Keratinocyte (primary cell): ENCODE measurements around the gene COL9A3. TPM values are rescaled to one million over a fixed set of nuclear protein-coding genes. Genes with fewer than 3 reads are reported as not detected.

ENCODE experiments used
- DNase-seq: peaks from one replicate; pipeline ENCODE4 v3.0.0-alpha.2; 2011; ENCODE audit warnings: low read depth, missing footprints, low spot score
- FAIRE-seq: peaks from 2 replicates; lab custom pipeline; 2011; peaks lifted over from hg19 to GRCh38; lab: Jason Lieb, UNC
- H2AFZ ChIP-seq: 2 replicates; pipeline ENCODE4 v1.6.0; 2012; ENCODE audit warnings: low read length, control low read depth, inconsistent platforms; ENCODE audit not compliant: control insufficient read depth
- H3K27ac ChIP-seq: 2 replicates; pipeline ENCODE4 v1.5.1; 2011; ENCODE audit warnings: low read length; ENCODE audit not compliant: control insufficient read depth, insufficient read depth
- H3K27me3 ChIP-seq: 3 replicates; pipeline ENCODE4 v1.6.0; 2011; ENCODE audit warnings: low read length; ENCODE audit not compliant: control insufficient read depth, insufficient read depth; ENCODE audit errors: extremely low read depth
- H3K36me3 ChIP-seq, 2 experiments: 2 replicates in 1 of 2; 3 replicates in 1 of 2; pipeline ENCODE4 v1.5.1; 2011; ENCODE audit warnings: low read length in 2 of 2, mild to moderate bottlenecking in 1 of 2; ENCODE audit not compliant: control insufficient read depth in 2 of 2, insufficient read depth in 2 of 2; ENCODE audit errors: extremely low read depth in 1 of 2
- H3K4me1 ChIP-seq: 3 replicates; pipeline ENCODE4 v1.5.1; 2011; ENCODE audit warnings: low read length; ENCODE audit not compliant: control insufficient read depth, insufficient read depth; ENCODE audit errors: extremely low read depth
- H3K4me2 ChIP-seq: 3 replicates; pipeline ENCODE4 v1.6.0; 2011; ENCODE audit warnings: low read depth, low read length; ENCODE audit not compliant: control insufficient read depth, insufficient read depth; ENCODE audit errors: extremely low read depth
- H3K4me3 ChIP-seq, 3 experiments: fragments of 200-600 bp in 1 of 3; sonication (generic) in 1 of 3; 2 replicates in 2 of 3; 3 replicates in 1 of 3; pipeline ENCODE4 v1.5.1; 2011 to 2016; ENCODE audit warnings: low read length in 3 of 3, mild to moderate bottlenecking in 3 of 3, control low read depth in 2 of 3, inconsistent platforms in 1 of 3, low read depth in 1 of 3, mixed read lengths in 1 of 3, mixed run types in 1 of 3, moderate library complexity in 1 of 3; ENCODE audit not compliant: control insufficient read depth in 2 of 3, insufficient read depth in 2 of 3; ENCODE audit errors: extremely low read depth in 1 of 3
- H3K79me2 ChIP-seq: 2 replicates; pipeline ENCODE4 v1.6.0; 2012; ENCODE audit warnings: low read length; ENCODE audit not compliant: control insufficient read depth, insufficient read depth
- H3K9ac ChIP-seq: 3 replicates; pipeline ENCODE4 v1.6.0; 2011; ENCODE audit warnings: low read length; ENCODE audit not compliant: control insufficient read depth, insufficient read depth; ENCODE audit errors: extremely low read depth
- H3K9me1 ChIP-seq: 3 replicates; pipeline ENCODE4 v1.6.0; 2011; ENCODE audit warnings: low read length; ENCODE audit not compliant: control insufficient read depth, insufficient read depth; ENCODE audit errors: extremely low read depth
- H3K9me3 ChIP-seq: 2 replicates; pipeline ENCODE4 v1.5.1; 2012; ENCODE audit warnings: low read depth, low read length; ENCODE audit not compliant: control insufficient read depth
- H4K20me1 ChIP-seq: 3 replicates; pipeline ENCODE4 v1.6.0; 2011; ENCODE audit warnings: low read length; ENCODE audit not compliant: control insufficient read depth, insufficient read depth; ENCODE audit errors: extremely low read depth
- EZH2 ChIP-seq: IDR thresholded peaks from one replicate; pipeline ENCODE4 v1.6.1; 2012; ENCODE audit warnings: inconsistent platforms, mild to moderate bottlenecking, low read length, moderate library complexity
- dilution Hi-C: fragments of 300-500 bp; cut with MboI; formaldehyde crosslinking; loops from one replicate; pipeline ENCODE4 v1.7.0; 2020; ENCODE audit warnings: low sequenced_read_pairs; ENCODE audit not compliant: extremely low pct_ligation_motif_present
- polyA plus RNA-seq, 5 experiments: library from polyadenylated mRNA; depleted of rRNA in 3 of 5; stranded (reverse) in 3 of 5; stranded (forward) in 1 of 5; unstranded in 1 of 5; fragments of >200 nt; gene quantifications; 1 replicate in 1 of 5; 2 replicates in 3 of 5; 3 replicates in 1 of 5; pipeline versions ENCODE4 v1.2.1 to v1.2.3, GENCODE V29; 2011 to 2012; ENCODE audit warnings: missing spikeins in 2 of 5, low read depth in 1 of 5, low replicate concordance in 1 of 5
- TF ChIP-seq, protein P1 (sequence below), 3 experiments: IDR thresholded peaks in 1 of 3; conservative IDR thresholded peaks in 1 of 3; optimal IDR thresholded peaks in 1 of 3; 2 replicates in 2 of 3; 3 replicates in 1 of 3; pipeline versions ENCODE3 to v1.5.1; 2011; ENCODE audit warnings: low read length in 3 of 3, mild to moderate bottlenecking in 3 of 3, moderate library complexity in 2 of 3, control low read depth in 1 of 3, inconsistent platforms in 1 of 3; ENCODE audit not compliant: insufficient read depth in 2 of 3; ENCODE audit errors: extremely low read depth in 1 of 3

Gene COL9A3
- polyA plus RNA-seq, 1 donor (not counting 4 experiments of a cell fraction or from before 2014, with no cell fraction given) = 4.8 TPM

- Histone ChIP-seq H3K9ac (no peak overlapping the region), H3K36me3 (peaks cover 27% of the 10 kb centered on the region in 2 experiments), H3K4me1 (peaks cover 10% of the 10 kb centered on the region), H3K4me3 (no peak overlapping the region), H3K4me2 (no peak overlapping the region), H3K27ac (no peak overlapping the region), H4K20me1 (no peaks in the 10 kb centered on the region), H2AFZ (no peak overlapping the region), H3K79me2 (peaks cover 13% of the 10 kb centered on the region), H3K9me3 (no peaks in the 10 kb centered on the region), H3K27me3 (no peaks in the 10 kb centered on the region), H3K9me1 (peaks cover 3% of the 10 kb centered on the region)
- no peak for TF ChIP-seq EZH2
- TF ChIP-seq, protein P1, sequence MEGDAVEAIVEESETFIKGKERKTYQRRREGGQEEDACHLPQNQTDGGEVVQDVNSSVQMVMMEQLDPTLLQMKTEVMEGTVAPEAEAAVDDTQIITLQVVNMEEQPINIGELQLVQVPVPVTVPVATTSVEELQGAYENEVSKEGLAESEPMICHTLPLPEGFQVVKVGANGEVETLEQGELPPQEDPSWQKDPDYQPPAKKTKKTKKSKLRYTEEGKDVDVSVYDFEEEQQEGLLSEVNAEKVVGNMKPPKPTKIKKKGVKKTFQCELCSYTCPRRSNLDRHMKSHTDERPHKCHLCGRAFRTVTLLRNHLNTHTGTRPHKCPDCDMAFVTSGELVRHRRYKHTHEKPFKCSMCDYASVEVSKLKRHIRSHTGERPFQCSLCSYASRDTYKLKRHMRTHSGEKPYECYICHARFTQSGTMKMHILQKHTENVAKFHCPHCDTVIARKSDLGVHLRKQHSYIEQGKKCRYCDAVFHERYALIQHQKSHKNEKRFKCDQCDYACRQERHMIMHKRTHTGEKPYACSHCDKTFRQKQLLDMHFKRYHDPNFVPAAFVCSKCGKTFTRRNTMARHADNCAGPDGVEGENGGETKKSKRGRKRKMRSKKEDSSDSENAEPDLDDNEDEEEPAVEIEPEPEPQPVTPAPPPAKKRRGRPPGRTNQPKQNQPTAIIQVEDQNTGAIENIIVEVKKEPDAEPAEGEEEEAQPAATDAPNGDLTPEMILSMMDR (optimal IDR thresholded peaks at IDR 0.05 in 1 of 3, IDR thresholded peaks at IDR 0.05 in 1 of 3, conservative IDR thresholded peaks at IDR 0.05 in 1 of 3; ENCODE audit: extremely low read depth in 1 of 3, insufficient read depth in 2 of 3, low read length in 3 of 3) = no peak
- FAIRE-seq (no peak), DNase-seq (no peak)
- dilution Hi-C loops = no loop called here
Observed at GRCh38 chr20:62799873-62800272, 17.0 kb upstream of the COL9A3 start.

DNA sequence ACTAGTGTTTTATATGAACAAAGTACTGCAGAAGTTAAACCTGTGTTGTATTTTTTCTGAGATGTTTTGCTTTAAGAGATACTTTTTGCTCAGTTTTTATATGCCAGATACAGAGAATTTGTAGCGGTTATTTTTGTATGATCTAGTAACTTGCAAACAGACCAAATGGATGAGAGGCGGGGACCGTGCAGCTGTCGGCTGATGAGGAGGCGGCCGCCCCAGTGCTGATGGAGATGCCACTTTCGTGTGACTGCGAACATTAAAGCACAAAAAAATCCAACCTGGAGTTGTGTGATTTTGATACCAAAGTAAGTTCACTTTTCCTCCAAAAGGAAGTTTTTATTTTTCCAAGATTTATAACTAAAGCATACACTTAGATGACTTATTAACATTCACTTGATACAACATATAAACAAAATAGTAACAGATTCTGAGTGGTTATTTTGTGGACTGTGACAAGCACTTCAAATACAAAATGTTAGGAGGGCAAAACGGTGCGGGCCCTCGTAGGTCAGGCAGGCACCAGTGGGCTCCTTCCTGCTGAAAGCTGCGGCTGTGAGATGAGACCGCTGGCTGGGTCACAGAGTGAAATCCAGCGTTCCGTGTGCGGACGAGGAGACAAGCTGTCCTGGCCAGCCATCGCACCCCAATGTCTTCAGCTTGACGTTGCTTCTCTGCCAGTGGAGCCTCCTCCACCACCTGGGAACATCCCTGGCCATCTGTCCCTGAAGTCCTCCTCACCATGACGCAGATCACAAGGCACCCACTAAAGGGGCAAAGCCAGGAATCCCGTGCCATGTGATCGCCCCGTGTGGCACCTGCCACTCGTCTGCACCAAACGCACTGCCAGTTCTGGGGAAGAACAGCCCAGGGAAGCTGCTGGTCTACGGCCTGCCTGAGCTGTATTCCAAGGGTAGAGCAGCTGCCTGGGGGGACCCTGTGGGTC, 16.3 kb upstream of the COL9A3 start:
- Histone ChIP-seq H3K9ac (no peak overlapping the region), H3K4me2 (no peak overlapping the region), H3K4me1 (peaks cover 6% of the 10 kb centered on the region), H3K36me3 (peaks cover 27% of the 10 kb centered on the region in 2 experiments), H2AFZ (no peak overlapping the region), H3K27ac (no peak overlapping the region), H3K4me3 (no peak overlapping the region), H3K9me3 (no peaks in the 10 kb centered on the region), H3K9me1 (peaks cover 3% of the 10 kb centered on the region), H3K27me3 (no peaks in the 10 kb centered on the region), H4K20me1 (no peaks in the 10 kb centered on the region), H3K79me2 (peaks cover 17% of the 10 kb centered on the region)
- FAIRE-seq = no peak
- TF ChIP-seq, protein P1 (optimal IDR thresholded peaks at IDR 0.05 in 1 of 3, IDR thresholded peaks at IDR 0.05 in 1 of 3, conservative IDR thresholded peaks at IDR 0.05 in 1 of 3; ENCODE audit: extremely low read depth in 1 of 3, insufficient read depth in 2 of 3, low read length in 3 of 3) = no peak
- no peak for DNase-seq
- dilution Hi-C loops = no loop called here
